ENCODE results near the gene SVIL. TPM values are rescaled to one million over a fixed set of nuclear protein-coding genes. Genes with fewer than 3 reads are reported as not detected.

SVIL gene
- polyA plus RNA-seq, 1 experiment, result 47.9 TPM

- CTCF ChIA-PET, result interaction anchor here (0.6 to 3.4 kb wide), 2 partner anchors 12 kb away, joined by 3 to 20 read pairs; no protein-coding TSS in a partner anchor
- Histone ChIP-seq H3K27ac (ENCODE audit: low read depth, low read length) (no peak overlapping the region), H3K27me3 (ENCODE audit: control insufficient read depth, insufficient read depth, low read length) (no peaks in the 10 kb centered on the region), H3K9me3 (ENCODE audit: control insufficient read depth, insufficient read depth, low read length) (no peaks in the 10 kb centered on the region), H3K4me3 (ENCODE audit: low read depth, low read length) (no peak overlapping the region)
- TF ChIP-seq, protein P1, sequence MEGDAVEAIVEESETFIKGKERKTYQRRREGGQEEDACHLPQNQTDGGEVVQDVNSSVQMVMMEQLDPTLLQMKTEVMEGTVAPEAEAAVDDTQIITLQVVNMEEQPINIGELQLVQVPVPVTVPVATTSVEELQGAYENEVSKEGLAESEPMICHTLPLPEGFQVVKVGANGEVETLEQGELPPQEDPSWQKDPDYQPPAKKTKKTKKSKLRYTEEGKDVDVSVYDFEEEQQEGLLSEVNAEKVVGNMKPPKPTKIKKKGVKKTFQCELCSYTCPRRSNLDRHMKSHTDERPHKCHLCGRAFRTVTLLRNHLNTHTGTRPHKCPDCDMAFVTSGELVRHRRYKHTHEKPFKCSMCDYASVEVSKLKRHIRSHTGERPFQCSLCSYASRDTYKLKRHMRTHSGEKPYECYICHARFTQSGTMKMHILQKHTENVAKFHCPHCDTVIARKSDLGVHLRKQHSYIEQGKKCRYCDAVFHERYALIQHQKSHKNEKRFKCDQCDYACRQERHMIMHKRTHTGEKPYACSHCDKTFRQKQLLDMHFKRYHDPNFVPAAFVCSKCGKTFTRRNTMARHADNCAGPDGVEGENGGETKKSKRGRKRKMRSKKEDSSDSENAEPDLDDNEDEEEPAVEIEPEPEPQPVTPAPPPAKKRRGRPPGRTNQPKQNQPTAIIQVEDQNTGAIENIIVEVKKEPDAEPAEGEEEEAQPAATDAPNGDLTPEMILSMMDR (IDR thresholded peaks at IDR 0.05; ENCODE audit: low read depth, low read length), result no peak
- no peak for DNase-seq (ENCODE audit: low read depth, low spot score)
- POLR2A ChIA-PET, result interaction anchor here (0.7 kb wide), 1 partner anchor 167 kb away, joined by 3 read pairs; no protein-coding TSS in a partner anchor
These were observed 87.9 kb downstream of the SVIL start for GRCh38 chr10:29546773-29547313.

GRCh38 chr10:29545122-29545521 lies 89.6 kb downstream of the SVIL start:
- ChIA-PET CTCF (interaction anchor here (0.7 to 3.4 kb wide), 2 partner anchors 10 to 48 kb away, joined by 8 to 20 read pairs; no protein-coding TSS in a partner anchor), POLR2A (no interaction called here)
- Histone ChIP-seq H3K4me3 (ENCODE audit: low read depth, low read length) (no peak overlapping the region), H3K27ac (ENCODE audit: low read depth, low read length) (no peak overlapping the region), H3K9me3 (ENCODE audit: control insufficient read depth, insufficient read depth, low read length) (no peaks in the 10 kb centered on the region), H3K27me3 (ENCODE audit: control insufficient read depth, insufficient read depth, low read length) (no peaks in the 10 kb centered on the region)
- TF ChIP-seq, protein P1 (IDR thresholded peaks at IDR 0.05; ENCODE audit: low read depth, low read length), result no peak
- no peak for DNase-seq (ENCODE audit: low read depth, low spot score)

- DNase-seq (ENCODE audit: low read depth, low spot score), result no peak
- Histone ChIP-seq H3K4me3 (ENCODE audit: low read depth, low read length) (no peak overlapping the region), H3K9me3 (ENCODE audit: control insufficient read depth, insufficient read depth, low read length) (no peaks in the 10 kb centered on the region), H3K27me3 (ENCODE audit: control insufficient read depth, insufficient read depth, low read length) (no peaks in the 10 kb centered on the region), H3K27ac (ENCODE audit: low read depth, low read length) (no peak overlapping the region)
- TF ChIP-seq, protein P1 (IDR thresholded peaks at IDR 0.05; ENCODE audit: low read depth, low read length), result no peak
- CTCF ChIA-PET, result interaction anchor here (3.4 kb wide), 1 partner anchor 8 kb away, joined by 20 read pairs; no protein-coding TSS in a partner anchor
- POLR2A ChIA-PET, result no interaction called here
These were observed 91.1 kb downstream of the SVIL start for GRCh38 chr10:29543715-29544114.

DNA sequence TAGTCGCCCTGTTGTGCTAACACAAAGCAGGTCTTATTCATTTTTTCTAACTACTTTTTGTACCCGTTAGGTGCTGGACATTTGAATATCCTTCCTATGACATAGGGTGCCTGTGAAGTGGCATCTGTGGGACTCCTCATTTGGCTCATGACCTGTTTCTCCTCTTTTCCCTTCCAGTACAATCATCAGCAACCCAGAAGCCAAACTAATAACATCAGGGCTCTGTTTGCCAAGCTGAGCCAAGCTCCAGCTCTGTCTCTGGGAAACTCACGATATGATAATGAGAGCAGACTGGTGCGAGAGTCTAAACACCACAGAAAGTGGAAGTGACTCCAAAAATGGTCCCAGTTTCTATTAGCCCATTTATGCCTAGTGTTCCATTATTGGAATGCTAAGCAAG lies 92.0 kb downstream of the SVIL start:
- Histone ChIP-seq H3K27ac (ENCODE audit: low read depth, low read length) (no peak overlapping the region), H3K9me3 (ENCODE audit: control insufficient read depth, insufficient read depth, low read length) (no peaks in the 10 kb centered on the region), H3K27me3 (ENCODE audit: control insufficient read depth, insufficient read depth, low read length) (no peaks in the 10 kb centered on the region), H3K4me3 (ENCODE audit: low read depth, low read length) (no peak overlapping the region)
- no peak for DNase-seq (ENCODE audit: low read depth, low spot score)
- CTCF ChIA-PET, result no interaction called here
- POLR2A ChIA-PET, result no interaction called here
- TF ChIP-seq, protein P1 (IDR thresholded peaks at IDR 0.05; ENCODE audit: low read depth, low read length), result no peak

- H3K9me3 ChIP-seq (ENCODE audit: control insufficient read depth, insufficient read depth, low read length), result no peaks in the 10 kb centered on the region
- ChIA-PET POLR2A (interaction anchor here (0.6 kb wide), 1 partner anchor 11 kb away, joined by 8 read pairs; no protein-coding TSS in a partner anchor), CTCF (interaction anchor here (0.6 to 1.0 kb wide), 3 partner anchors 24 to 176 kb away, joined by 3 to 4 read pairs (median 3); no protein-coding TSS in a partner anchor)
- no peak for DNase-seq (ENCODE audit: low read depth, low spot score)
- H3K4me3 ChIP-seq (ENCODE audit: low read depth, low read length), result no peak overlapping the region
- no peak overlapping the region for H3K27ac ChIP-seq (ENCODE audit: low read depth, low read length)
- TF ChIP-seq, protein P1 (IDR thresholded peaks at IDR 0.05; ENCODE audit: low read depth, low read length), result no peak
- no peaks in the 10 kb centered on the region for H3K27me3 ChIP-seq (ENCODE audit: control insufficient read depth, insufficient read depth, low read length)
These were observed 93.2 kb downstream of the SVIL start for GRCh38 chr10:29541422-29542210.

All from AG04450 (cell line).